Neural cell (in vitro differentiated cells): ENCODE results near the gene FUT1. TPM values are rescaled to one million over a fixed set of nuclear protein-coding genes. Genes with fewer than 3 reads are reported as not detected.

ENCODE experiments used
- H2AFZ ChIP-seq: fragments of 200-600, 300-800 bp; sonication (generic), shearing (Covaris generic); 2 replicates; pipeline ENCODE4 v1.6.0; 2014; ENCODE audit warnings: low read depth, mild to moderate bottlenecking, antibody characterized with exemption, low read length, moderate library complexity
- H3F3A ChIP-seq: fragments of 200-600 bp; shearing (Covaris generic); 2 replicates; pipeline ENCODE4 v1.6.1; 2016; ENCODE audit warnings: mild to moderate bottlenecking, moderate library complexity, mixed read lengths, antibody characterized with exemption, low read length; ENCODE audit not compliant: insufficient read depth, poor library complexity, severe bottlenecking
- H3K27ac ChIP-seq: fragments of 200-600, 300-800 bp; sonication (generic), shearing (Covaris generic); 2 replicates; pipeline ENCODE4 v1.5.1; 2014; ENCODE audit warnings: mild to moderate bottlenecking, low read length, moderate library complexity
- H3K27me3 ChIP-seq: fragments of 300-800, 200-600 bp; sonication (generic), shearing (Covaris generic); 2 replicates; pipeline ENCODE4 v1.6.0; 2014; ENCODE audit warnings: mild to moderate bottlenecking, low read depth, low read length, moderate library complexity; ENCODE audit not compliant: insufficient read depth
- H3K36me3 ChIP-seq: fragments of 300-800, 200-600 bp; sonication (generic), shearing (Covaris generic); 2 replicates; pipeline ENCODE4 v1.5.1; 2014; ENCODE audit warnings: mild to moderate bottlenecking, antibody characterized with exemption, low read length, moderate library complexity; ENCODE audit not compliant: insufficient read depth
- H3K4me2 ChIP-seq: fragments of 300-800, 200-600 bp; sonication (generic), shearing (Covaris generic); 2 replicates; pipeline ENCODE4 v1.6.0; 2014; ENCODE audit warnings: mild to moderate bottlenecking, low read length
- H3K4me3 ChIP-seq: fragments of 300-800, 200-600 bp; sonication (generic), shearing (Covaris generic); 2 replicates; pipeline ENCODE4 v1.5.1; 2014; ENCODE audit warnings: mild to moderate bottlenecking, low read length, moderate library complexity
- H3K79me2 ChIP-seq: fragments of 200-600 bp; shearing (Covaris generic); replicated peaks from 2 replicates; pipeline ENCODE4 v1.6.0; 2014; ENCODE audit warnings: mild to moderate bottlenecking, low read length, moderate library complexity; ENCODE audit not compliant: insufficient read depth
- H3K9ac ChIP-seq: fragments of 300-800, 200-600 bp; sonication (generic), shearing (Covaris generic); 2 replicates; pipeline ENCODE4 v1.6.1; 2016; ENCODE audit warnings: mild to moderate bottlenecking, low read length, mixed read lengths
- H3K9me2 ChIP-seq: fragments of 200-600 bp; shearing (Covaris generic); 2 replicates; pipeline ENCODE4 v1.6.1; 2016; ENCODE audit warnings: mild to moderate bottlenecking, low read length, mixed read lengths; ENCODE audit not compliant: insufficient read depth
- H3K9me3 ChIP-seq: fragments of 200-600, 300-800 bp; sonication (generic), shearing (Covaris generic); 2 replicates; pipeline ENCODE4 v1.6.1; 2016; ENCODE audit warnings: mild to moderate bottlenecking, mixed run types, low read length, moderate library complexity, mixed read lengths
- H4K20me1 ChIP-seq: fragments of 200-600 bp; shearing (Covaris generic); 2 replicates; pipeline ENCODE4 v1.6.1; 2016; ENCODE audit warnings: mild to moderate bottlenecking, mixed run types; ENCODE audit not compliant: insufficient read depth
- CTCF ChIP-seq: fragments of 450-650 bp; IDR thresholded peaks from 2 replicates; pipeline ENCODE4 v1.5.1; 2014; ENCODE audit warnings: antibody characterized with exemption, mild to moderate bottlenecking, moderate library complexity; ENCODE audit not compliant: poor library complexity, severe bottlenecking
- EP300 ChIP-seq: fragments of 450-650 bp; conservative IDR thresholded peaks from 2 replicates; pipeline ENCODE4 v1.6.1; 2014; ENCODE audit warnings: antibody characterized with exemption, mild to moderate bottlenecking, moderate library complexity; ENCODE audit not compliant: poor library complexity, severe bottlenecking
- EZH2 ChIP-seq: fragments of 200-600, 300-800 bp; shearing (Covaris generic), sonication (generic); IDR thresholded peaks from 2 replicates; pipeline ENCODE4 v1.6.1; 2014; ENCODE audit warnings: antibody characterized with exemption, low read length, borderline replicate concordance, mild to moderate bottlenecking; ENCODE audit not compliant: insufficient read depth, poor library complexity, severe bottlenecking
- MXI1 ChIP-seq: fragments of 450-650 bp; conservative IDR thresholded peaks from 2 replicates; pipeline ENCODE4 v1.6.1; 2014; ENCODE audit warnings: antibody characterized with exemption, mild to moderate bottlenecking; ENCODE audit not compliant: poor library complexity, severe bottlenecking
- POLR2AphosphoS5 ChIP-seq: IDR thresholded peaks from 2 replicates; pipeline ENCODE4 v1.6.1; 2012
- RAD21 ChIP-seq: fragments of 450-650 bp; conservative IDR thresholded peaks from 2 replicates; pipeline ENCODE4 v1.6.1; 2014; ENCODE audit warnings: antibody characterized with exemption, mild to moderate bottlenecking, moderate library complexity
- SMC3 ChIP-seq: fragments of 450-650 bp; conservative IDR thresholded peaks from 2 replicates; pipeline ENCODE4 v1.6.1; 2014; ENCODE audit warnings: antibody characterized with exemption, mild to moderate bottlenecking, moderate library complexity; ENCODE audit not compliant: poor library complexity
- TAF1 ChIP-seq: IDR thresholded peaks from 2 replicates; pipeline ENCODE4 v1.6.1; 2012; ENCODE audit warnings: low read depth
- polyA plus RNA-seq: library from polyadenylated mRNA; depleted of rRNA; stranded (reverse); fragments of >200 nt; gene quantifications from 2 replicates; pipeline ENCODE4 v1.2.3, GENCODE V29; 2014
- TF ChIP-seq, protein P1 (sequence below): IDR thresholded peaks from 2 replicates; pipeline ENCODE4 v1.6.1; 2012; ENCODE audit warnings: borderline replicate concordance

The FUT1 gene
- polyA plus RNA-seq, 1 donor from 2014 or later, result 0.15 TPM

DNA sequence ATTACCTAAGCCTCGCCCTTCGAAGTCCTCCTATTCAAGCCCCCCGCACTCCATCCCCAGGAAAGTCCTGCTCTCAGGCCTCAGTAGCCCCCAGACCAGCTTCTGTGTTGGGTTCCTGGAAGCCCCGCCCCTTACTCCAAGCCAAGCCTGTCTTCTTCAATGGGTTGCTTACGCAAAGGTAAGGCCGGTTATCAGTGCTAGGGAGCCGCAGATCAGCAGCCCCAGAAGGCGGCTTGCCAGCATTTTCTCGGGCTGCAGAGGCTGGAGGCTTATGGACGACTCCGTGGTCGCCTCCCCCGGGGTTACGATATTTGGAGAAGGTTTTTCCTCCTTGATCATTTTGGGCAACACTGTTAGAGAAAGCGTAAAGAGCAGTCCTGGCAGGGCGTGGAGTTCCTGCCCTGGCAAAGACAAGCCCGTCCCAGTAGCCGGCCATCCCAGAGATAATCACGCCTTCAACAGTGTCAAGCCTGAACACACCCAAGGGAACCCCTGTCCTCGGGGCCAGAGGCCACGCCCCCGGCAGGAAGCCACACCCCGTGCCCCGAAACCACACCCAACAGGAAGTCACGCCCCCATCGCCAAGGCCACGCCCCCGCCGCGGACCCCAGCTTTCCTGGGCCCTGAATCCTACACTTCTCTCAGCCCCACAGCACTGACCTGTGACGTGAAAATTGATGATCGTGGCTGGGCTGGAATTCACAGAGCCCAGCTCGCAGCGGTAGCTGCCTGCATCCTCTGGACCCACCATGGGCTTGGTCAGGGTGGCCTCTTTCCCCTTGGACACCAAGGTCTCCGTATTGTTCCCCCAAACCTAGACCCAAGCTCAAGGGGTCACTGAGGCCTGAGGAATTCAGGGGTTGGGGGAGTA is 11.1 kb downstream of the FUT1 start:
- no peaks in the 10 kb centered on the region for H3K9me3 ChIP-seq
- no peaks in the 10 kb centered on the region for H3K79me2 ChIP-seq
- no peak overlapping the region for H2AFZ ChIP-seq
- no peaks in the 10 kb centered on the region for H3F3A ChIP-seq
- H3K4me3 ChIP-seq, result no peak overlapping the region
- H3K4me2 ChIP-seq, result no peak overlapping the region
- H3K9ac ChIP-seq, result no peak overlapping the region
- H4K20me1 ChIP-seq, result no peaks in the 10 kb centered on the region
- no peaks in the 10 kb centered on the region for H3K9me2 ChIP-seq
- no peak for TF ChIP-seq EZH2
- TF ChIP-seq POLR2AphosphoS5, result no peak
- TF ChIP-seq MXI1, result no peak
- TF ChIP-seq TAF1, result no peak
- TF ChIP-seq CTCF, result no peak
- no peak for TF ChIP-seq EP300
- TF ChIP-seq SMC3, result no peak
- TF ChIP-seq, protein P1, sequence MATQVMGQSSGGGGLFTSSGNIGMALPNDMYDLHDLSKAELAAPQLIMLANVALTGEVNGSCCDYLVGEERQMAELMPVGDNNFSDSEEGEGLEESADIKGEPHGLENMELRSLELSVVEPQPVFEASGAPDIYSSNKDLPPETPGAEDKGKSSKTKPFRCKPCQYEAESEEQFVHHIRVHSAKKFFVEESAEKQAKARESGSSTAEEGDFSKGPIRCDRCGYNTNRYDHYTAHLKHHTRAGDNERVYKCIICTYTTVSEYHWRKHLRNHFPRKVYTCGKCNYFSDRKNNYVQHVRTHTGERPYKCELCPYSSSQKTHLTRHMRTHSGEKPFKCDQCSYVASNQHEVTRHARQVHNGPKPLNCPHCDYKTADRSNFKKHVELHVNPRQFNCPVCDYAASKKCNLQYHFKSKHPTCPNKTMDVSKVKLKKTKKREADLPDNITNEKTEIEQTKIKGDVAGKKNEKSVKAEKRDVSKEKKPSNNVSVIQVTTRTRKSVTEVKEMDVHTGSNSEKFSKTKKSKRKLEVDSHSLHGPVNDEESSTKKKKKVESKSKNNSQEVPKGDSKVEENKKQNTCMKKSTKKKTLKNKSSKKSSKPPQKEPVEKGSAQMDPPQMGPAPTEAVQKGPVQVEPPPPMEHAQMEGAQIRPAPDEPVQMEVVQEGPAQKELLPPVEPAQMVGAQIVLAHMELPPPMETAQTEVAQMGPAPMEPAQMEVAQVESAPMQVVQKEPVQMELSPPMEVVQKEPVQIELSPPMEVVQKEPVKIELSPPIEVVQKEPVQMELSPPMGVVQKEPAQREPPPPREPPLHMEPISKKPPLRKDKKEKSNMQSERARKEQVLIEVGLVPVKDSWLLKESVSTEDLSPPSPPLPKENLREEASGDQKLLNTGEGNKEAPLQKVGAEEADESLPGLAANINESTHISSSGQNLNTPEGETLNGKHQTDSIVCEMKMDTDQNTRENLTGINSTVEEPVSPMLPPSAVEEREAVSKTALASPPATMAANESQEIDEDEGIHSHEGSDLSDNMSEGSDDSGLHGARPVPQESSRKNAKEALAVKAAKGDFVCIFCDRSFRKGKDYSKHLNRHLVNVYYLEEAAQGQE, result no peak
- no peak for TF ChIP-seq RAD21
- no peaks in the 10 kb centered on the region for H3K36me3 ChIP-seq
- H3K27me3 ChIP-seq, result peaks cover 6% of the 10 kb centered on the region
- no peak overlapping the region for H3K27ac ChIP-seq

- Histone ChIP-seq H3K9me2 (no peaks in the 10 kb centered on the region), H3K27ac (no peak within 1 kb of the TSS), H2AFZ (no peak within 1 kb of the TSS), H3F3A (no peaks in the 10 kb centered on the region), H3K4me3 (peak within 1 kb of the TSS; percentile 67), H3K9ac (peak within 1 kb of the TSS; percentile 67), H3K27me3 (peaks cover 7% of the 10 kb centered on the region), H3K36me3 (no peaks in the 10 kb centered on the region), H3K4me2 (no peak within 1 kb of the TSS), H4K20me1 (no peaks in the 10 kb centered on the region), H3K9me3 (no peaks in the 10 kb centered on the region), H3K79me2 (no peaks in the 10 kb centered on the region)
- TF ChIP-seq, protein P1, result no peak
- no peak for TF ChIP-seq POLR2AphosphoS5
- TF ChIP-seq EZH2, result no peak
- no peak for TF ChIP-seq RAD21
- TF ChIP-seq SMC3, result no peak
- no peak for TF ChIP-seq TAF1
These were observed 12.1 kb downstream of the FUT1 start, which contains the start of gene RASIP1 for GRCh38 chr19:48740164-48740972. Gene RASIP1 (minus strand): TSS chr19:48740610. CDS start chr19:48740282, 328 bp downstream.
